HUES64 (cell line): ENCODE data around the gene DYNC1I1.

Source experiments
- H3K27ac ChIP-seq: 2 replicates; pipeline ENCODE4 v1.7.0; 2013; ENCODE audit warnings: low read depth, low read length, inconsistent platforms
- H3K27me3 ChIP-seq: 2 replicates; pipeline ENCODE4 v1.6.1; 2013; ENCODE audit warnings: mild to moderate bottlenecking, low read length; ENCODE audit not compliant: insufficient read depth
- H3K36me3 ChIP-seq: 2 replicates; pipeline ENCODE4 v1.6.1; 2013; ENCODE audit warnings: mild to moderate bottlenecking, low read length; ENCODE audit not compliant: insufficient read depth
- H3K4me1 ChIP-seq: 2 replicates; pipeline ENCODE4 v1.6.1; 2013; ENCODE audit warnings: mild to moderate bottlenecking, low read length, moderate library complexity; ENCODE audit not compliant: insufficient read depth
- H3K4me3 ChIP-seq: 2 replicates; pipeline ENCODE4 v1.5.1; 2013; ENCODE audit warnings: mild to moderate bottlenecking, low read length, moderate library complexity
- H3K9ac ChIP-seq: 2 replicates; pipeline ENCODE4 v1.6.1; 2013; ENCODE audit warnings: mild to moderate bottlenecking, low read depth, low read length
- H3K9me3 ChIP-seq: 2 replicates; pipeline ENCODE4 v1.6.1; 2013; ENCODE audit warnings: low read depth, low read length; ENCODE audit not compliant: insufficient read depth
- WGBS: fragments of 150-250, 120-280 bp; methylation state at CpG from one replicate; pipeline ENCODE4 v1.1.7; 2013; ENCODE audit warnings: missing lambda C conversion rate; 5-methylcytosine and 5-hydroxymethylcytosine counted together

The DYNC1I1 gene

DNA sequence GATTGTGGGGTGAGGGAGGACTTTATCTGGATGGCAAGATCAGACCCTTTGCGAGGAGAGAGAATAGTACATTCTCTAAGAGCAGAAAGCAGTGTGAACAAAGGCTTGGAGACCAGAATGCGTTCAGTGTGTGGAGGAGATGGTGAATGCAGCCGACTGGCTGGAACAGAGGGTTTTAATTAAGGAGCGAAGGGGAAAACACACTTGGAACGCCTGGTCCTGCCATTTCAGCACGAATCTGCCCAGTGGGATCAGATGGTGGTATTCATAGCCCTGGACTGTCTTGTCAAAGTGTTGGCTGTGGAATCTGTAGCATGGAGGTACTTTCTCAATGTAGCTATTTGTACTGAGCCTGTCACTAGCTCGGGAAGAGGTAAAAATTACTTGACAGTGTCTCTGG is 288.7 kb downstream of the DYNC1I1 start:
- Histone ChIP-seq H3K4me1 (peaks cover 13% of the 10 kb centered on the region), H3K4me3 (no peak overlapping the region), H3K36me3 (no peaks in the 10 kb centered on the region), H3K9me3 (no peaks in the 10 kb centered on the region), H3K27me3 (no peaks in the 10 kb centered on the region), H3K27ac (no peak overlapping the region), H3K9ac (no peak overlapping the region)
- 88% methylated on average over 7 of the region's 7 CpGs for WGBS

DNA sequence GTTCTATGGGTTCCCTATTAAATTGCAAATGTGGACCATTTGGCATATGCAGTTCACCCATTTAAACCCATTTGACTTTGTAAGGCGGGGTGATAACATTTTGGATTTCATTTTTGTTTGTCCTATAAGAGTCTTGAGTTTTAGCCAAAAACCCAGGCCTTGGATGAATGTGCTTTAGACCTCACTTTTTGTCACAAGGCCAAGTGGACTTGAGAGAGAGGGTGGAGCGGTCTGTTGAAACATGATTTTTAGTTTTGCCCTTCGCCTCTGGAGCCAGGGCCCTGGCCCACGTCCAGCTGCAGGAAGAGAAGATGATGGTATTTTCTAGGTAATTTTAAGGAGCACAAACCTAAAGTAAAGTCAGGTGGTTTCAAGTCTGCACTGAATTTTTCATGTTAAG is 289.5 kb downstream of the DYNC1I1 start:
- H3K9ac ChIP-seq = no peak overlapping the region
- H3K36me3 ChIP-seq = no peaks in the 10 kb centered on the region
- H3K27ac ChIP-seq = no peak overlapping the region
- no peaks in the 10 kb centered on the region for H3K27me3 ChIP-seq
- H3K4me3 ChIP-seq = no peak overlapping the region
- peaks cover 16% of the 10 kb centered on the region for H3K4me1 ChIP-seq
- WGBS = 85% methylated on average over 4 of the region's 4 CpGs
- H3K9me3 ChIP-seq = no peaks in the 10 kb centered on the region

DNA sequence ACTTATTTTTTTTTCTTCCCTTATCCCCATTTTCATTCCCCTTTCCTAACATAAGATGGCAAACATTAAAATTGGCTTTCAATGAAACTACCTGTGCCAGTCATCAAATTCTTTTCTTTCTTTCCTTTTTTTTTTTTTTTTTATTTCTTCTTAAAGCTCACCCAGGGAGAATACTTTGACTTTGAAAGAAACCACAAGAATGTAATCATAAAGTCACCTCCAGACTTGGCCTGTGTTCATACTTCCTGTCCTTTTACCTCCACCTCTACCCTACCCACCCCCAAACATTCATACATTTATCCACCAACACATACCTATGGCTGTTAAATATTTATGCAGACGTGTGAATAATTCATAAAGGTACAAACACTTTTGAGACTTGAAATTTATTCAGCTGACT is 295.0 kb downstream of the DYNC1I1 start:
- 100% methylated on average over 1 of the region's 1 CpG for WGBS
- Histone ChIP-seq H3K27ac (no peak overlapping the region), H3K9ac (no peak overlapping the region)

DNA sequence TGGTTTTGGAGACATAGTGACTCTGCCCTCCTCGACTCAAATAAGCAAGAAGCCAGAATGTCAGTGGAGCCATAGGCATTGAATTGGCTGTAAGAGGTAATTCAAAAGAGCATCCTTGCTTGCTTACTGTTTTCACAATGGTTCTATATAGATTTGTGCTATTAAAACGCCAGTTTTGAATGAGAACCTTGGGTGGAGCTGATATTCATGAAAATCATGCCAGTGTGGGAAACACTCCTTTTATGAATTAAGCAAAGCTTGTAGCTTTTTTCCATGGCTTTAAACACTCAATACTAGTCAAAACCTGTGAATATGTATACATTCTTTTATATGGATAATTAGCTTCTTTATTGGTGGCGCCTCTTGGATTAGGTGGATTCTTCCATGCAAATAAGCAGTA is 297.0 kb downstream of the DYNC1I1 start:
- Histone ChIP-seq H3K9me3 (no peaks in the 10 kb centered on the region), H3K36me3 (no peaks in the 10 kb centered on the region), H3K27me3 (no peaks in the 10 kb centered on the region), H3K4me3 (no peak overlapping the region), H3K9ac (no peak overlapping the region), H3K4me1 (peaks cover 14% of the 10 kb centered on the region), H3K27ac (no peak overlapping the region)
- 89% methylated on average over 2 of the region's 3 CpGs for WGBS

More for the DNA sequence above, 295.0 kb downstream of the DYNC1I1 start:
- Histone ChIP-seq H3K4me3 (no peak overlapping the region), H3K36me3 (no peaks in the 10 kb centered on the region), H3K9me3 (no peaks in the 10 kb centered on the region), H3K27me3 (no peaks in the 10 kb centered on the region), H3K4me1 (peaks cover 16% of the 10 kb centered on the region)

DNA sequence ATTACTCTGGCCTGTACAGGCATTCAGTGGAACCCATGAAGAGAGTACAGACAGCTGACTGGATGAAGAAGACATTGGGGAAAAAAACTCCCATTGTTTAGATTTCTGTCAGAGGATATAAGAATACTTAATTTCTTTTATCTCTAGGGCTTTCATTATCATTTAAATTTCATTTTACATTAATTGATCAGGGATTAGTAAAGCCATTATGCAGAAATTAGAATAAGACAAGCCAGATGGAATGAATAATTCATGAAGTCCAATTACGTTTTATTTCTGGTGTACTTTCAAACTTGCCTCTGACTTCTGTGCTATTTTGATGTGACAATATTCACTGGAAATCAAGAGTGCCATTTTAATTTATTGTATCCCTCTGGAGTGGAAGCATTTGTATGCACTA is 302.5 kb downstream of the DYNC1I1 start:
- Histone ChIP-seq H3K36me3 (no peaks in the 10 kb centered on the region), H3K4me3 (no peak overlapping the region), H3K4me1 (peaks cover 13% of the 10 kb centered on the region), H3K27ac (no peak overlapping the region), H3K9ac (no peak overlapping the region), H3K27me3 (peaks cover 19% of the 10 kb centered on the region), H3K9me3 (no peaks in the 10 kb centered on the region)
- WGBS = 86% methylated on average over 1 of the region's 1 CpG

DNA sequence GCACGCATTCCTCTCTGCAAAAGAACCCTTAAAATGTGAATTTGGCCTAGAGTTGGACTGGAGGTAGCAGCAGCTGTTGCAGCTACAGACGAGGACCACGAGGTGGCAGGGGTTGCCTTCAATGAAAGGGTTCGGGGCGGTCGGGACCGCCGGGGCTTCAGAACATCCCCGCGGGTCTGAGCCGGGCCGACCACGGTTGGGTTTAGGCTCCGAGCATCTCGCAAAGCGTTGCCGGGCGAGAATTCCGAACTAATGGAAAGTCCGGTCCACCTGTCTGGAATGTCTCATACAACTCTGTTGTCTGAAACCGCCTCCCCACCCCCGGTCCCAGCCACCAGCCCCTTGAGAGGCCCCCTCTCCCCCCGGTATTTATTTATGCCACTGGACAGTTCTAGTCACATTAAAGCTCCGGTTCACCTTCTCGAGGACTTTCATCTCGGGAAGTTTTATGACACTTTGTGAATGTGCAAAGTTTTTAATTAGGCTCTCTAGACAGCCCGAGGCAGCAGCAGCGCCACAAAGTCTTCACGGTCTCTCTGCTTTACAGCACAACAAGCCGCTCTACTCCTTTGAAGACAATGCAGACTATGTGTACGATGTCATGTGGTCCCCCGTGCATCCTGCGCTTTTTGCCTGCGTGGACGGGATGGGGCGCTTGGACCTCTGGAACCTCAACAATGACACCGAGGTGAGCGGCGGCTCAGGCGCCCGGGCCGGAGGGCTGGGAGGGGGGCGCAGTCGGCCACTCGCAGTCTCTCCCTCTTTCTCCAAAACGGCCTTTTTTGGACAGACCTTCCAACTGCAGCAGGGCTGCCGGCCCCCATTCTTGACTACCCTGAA is 303.4 kb downstream of the DYNC1I1 start:
- WGBS = 3% methylated on average over 47 of the region's 47 CpGs
- peaks cover 13% of the 10 kb centered on the region for H3K4me1 ChIP-seq
- no peak overlapping the region for H3K27ac ChIP-seq
- H3K9ac ChIP-seq = peak overlapping the region; percentile 39; the same call in 1 of the 2 replicates
- no peaks in the 10 kb centered on the region for H3K36me3 ChIP-seq
- H3K4me3 ChIP-seq = peak overlapping the region; percentile 59
- peaks cover 19% of the 10 kb centered on the region for H3K27me3 ChIP-seq
- no peaks in the 10 kb centered on the region for H3K9me3 ChIP-seq

DNA sequence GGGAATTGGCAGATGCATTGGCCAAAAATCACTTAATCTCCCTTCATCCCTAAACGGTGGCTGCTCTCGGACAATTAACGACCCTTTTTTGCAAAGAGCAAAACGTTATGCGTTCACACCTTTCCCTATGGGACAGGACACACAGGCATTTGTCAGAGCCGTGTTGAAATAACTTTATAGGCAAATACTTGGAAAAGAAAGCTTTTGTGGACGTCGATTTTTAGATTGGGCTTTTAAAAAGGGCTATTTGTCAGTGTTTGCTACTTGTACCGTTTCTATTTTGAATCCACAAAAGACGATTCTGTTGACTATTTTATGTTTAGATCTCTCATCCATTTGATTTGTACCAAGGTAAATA is 304.0 kb downstream of the DYNC1I1 start:
- no peak overlapping the region for H3K27ac ChIP-seq

DNA sequence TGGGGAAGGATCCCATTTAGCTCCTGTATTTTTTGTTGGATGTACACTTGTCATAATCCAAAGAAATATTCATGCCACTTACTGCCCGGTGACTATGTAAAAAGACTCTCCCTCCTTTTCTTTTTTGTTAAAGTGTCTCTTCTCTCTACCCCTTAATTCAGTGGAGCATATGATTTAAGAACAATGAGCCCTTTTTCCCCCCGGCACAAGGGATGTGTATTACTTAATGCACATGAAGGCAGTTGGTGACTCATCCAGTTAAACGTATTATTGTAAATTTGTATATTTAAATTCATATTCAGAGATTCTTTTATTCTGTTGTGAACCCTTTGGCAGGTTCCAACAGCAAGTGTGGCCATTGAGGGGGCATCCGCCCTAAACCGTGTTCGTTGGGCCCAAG is 307.7 kb downstream of the DYNC1I1 start:
- H3K27me3 ChIP-seq = peaks cover 19% of the 10 kb centered on the region
- peaks cover 13% of the 10 kb centered on the region for H3K4me1 ChIP-seq
- no peaks in the 10 kb centered on the region for H3K36me3 ChIP-seq
- no peak overlapping the region for H3K27ac ChIP-seq
- no peaks in the 10 kb centered on the region for H3K9me3 ChIP-seq
- WGBS = 98% methylated on average over 4 of the region's 6 CpGs
- no peak overlapping the region for H3K4me3 ChIP-seq
- H3K9ac ChIP-seq = no peak overlapping the region

More for the DNA sequence above, 304.0 kb downstream of the DYNC1I1 start:
- peak overlapping the region; percentile 39; the same call in 1 of the 2 replicates for H3K9ac ChIP-seq
- 26% methylated on average over 10 of the region's 10 CpGs for WGBS
- no peaks in the 10 kb centered on the region for H3K36me3 ChIP-seq
- H3K4me3 ChIP-seq = peak overlapping the region; percentile 59
- H3K4me1 ChIP-seq = peaks cover 13% of the 10 kb centered on the region
- H3K27me3 ChIP-seq = peaks cover 19% of the 10 kb centered on the region
- H3K9me3 ChIP-seq = no peaks in the 10 kb centered on the region

DNA sequence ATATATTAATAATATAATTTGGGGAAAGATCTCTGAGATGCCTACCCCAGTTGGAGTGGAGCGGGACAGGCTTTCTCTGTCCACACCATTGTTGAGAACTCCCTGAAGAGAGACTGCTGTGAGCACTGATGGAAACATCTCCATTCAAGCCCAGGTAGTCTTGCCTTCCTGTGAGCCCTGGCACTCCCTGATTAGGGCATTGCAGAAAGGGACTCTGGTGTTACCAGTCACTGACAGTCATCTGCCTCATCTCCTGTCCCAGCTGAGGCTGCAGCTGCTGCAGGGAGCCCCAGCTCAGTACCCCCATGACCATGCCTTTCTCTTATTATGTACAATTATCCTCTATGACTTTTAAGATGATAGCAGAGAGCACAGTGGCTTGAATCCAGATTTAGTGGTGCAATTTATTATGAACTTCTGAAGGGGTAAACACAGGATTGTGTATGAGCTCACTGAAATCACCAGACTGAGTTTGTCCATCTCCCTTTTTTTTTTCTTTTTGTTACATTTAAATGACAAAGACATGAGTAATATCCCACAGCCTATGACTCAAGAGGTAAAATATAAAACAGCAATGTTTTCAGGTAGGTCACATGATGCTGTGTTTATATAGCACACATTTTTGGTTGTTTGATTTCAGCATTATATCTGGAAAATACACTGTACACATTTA is 312.7 kb downstream of the DYNC1I1 start:
- 93% methylated on average over 1 of the region's 1 CpG for WGBS
- H3K4me3 ChIP-seq = no peak overlapping the region
- no peak overlapping the region for H3K9ac ChIP-seq
- H3K4me1 ChIP-seq = peaks cover 4% of the 10 kb centered on the region; the same call in 1 of the 2 replicates
- H3K36me3 ChIP-seq = no peaks in the 10 kb centered on the region
- H3K27me3 ChIP-seq = no peaks in the 10 kb centered on the region
- H3K9me3 ChIP-seq = no peaks in the 10 kb centered on the region
- no peak overlapping the region for H3K27ac ChIP-seq

DNA sequence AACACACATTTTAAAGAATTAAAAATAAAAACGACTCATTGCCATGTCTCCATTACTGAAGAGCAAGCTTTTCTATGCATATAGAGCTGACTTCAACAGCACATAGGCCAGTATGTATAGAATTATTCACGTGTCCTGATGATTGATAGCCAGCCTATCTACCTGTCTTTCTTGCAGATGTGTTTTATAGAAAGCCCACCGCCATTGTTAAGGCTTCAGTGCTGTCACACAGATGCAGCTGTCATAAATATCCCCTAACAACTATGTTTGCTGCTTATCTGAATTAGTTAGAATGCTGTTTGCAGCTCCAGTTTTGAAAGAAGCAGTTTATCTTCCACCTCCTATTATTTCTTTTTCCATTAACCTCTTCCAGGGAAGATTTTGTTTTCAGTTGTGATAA is 313.6 kb downstream of the DYNC1I1 start:
- WGBS = 79% methylated on average over 3 of the region's 3 CpGs
- Histone ChIP-seq H3K9ac (no peak overlapping the region), H3K9me3 (no peaks in the 10 kb centered on the region)

DNA sequence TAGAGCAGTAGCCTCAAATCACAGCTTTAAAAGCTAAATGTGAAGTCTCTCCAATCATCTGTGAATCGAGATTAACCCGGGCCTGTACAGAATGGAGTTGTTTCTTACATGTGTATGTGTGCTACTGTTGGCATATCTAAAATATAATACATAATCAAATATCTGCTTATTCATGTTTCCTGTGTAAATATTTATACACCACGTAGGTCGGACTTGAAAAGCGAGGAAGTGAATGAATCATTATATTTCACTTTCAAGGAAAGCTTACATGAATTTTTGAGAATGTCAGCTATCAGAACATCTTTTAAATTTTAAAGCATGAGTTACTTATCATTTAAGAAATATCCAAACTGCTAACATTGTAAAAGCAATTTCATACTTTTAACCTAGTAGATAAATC is 316.2 kb downstream of the DYNC1I1 start:
- no peaks in the 10 kb centered on the region for H3K27me3 ChIP-seq
- H3K4me3 ChIP-seq = no peak overlapping the region
- H3K9ac ChIP-seq = no peak overlapping the region
- peaks cover 4% of the 10 kb centered on the region; the same call in 1 of the 2 replicates for H3K4me1 ChIP-seq
- H3K36me3 ChIP-seq = no peaks in the 10 kb centered on the region
- H3K9me3 ChIP-seq = no peaks in the 10 kb centered on the region
- WGBS = 95% methylated on average over 4 of the region's 5 CpGs
- H3K27ac ChIP-seq = no peak overlapping the region

More for the DNA sequence above, 313.6 kb downstream of the DYNC1I1 start:
- Histone ChIP-seq H3K4me3 (no peak overlapping the region), H3K36me3 (no peaks in the 10 kb centered on the region), H3K27ac (no peak overlapping the region), H3K4me1 (peaks cover 4% of the 10 kb centered on the region; the same call in 1 of the 2 replicates), H3K27me3 (no peaks in the 10 kb centered on the region)
